Kidney (tissue), 14 donors: ENCODE data around the gene PRR5L. TPM values are rescaled to one million over a fixed set of nuclear protein-coding genes. Genes with fewer than 3 reads are reported as not detected.

Experiments used
- DNase-seq, 5 donors: peaks; one replicate each; pipeline ENCODE4 v3.0.0-alpha.2; 2013 to 2020
- FAIRE-seq: peaks from 2 replicates; lab custom pipeline; 2012; peaks lifted over from hg19 to GRCh38; lab: Jason Lieb, UNC
- H3K27ac ChIP-seq, 2 donors: one replicate each; pipeline ENCODE4 v1.7.0; 2013; ENCODE audit warnings: low read depth in 2 of 2, low read length in 2 of 2, inconsistent platforms in 1 of 2
- H3K27me3 ChIP-seq: one replicate; pipeline ENCODE4 v1.7.1; 2013; ENCODE audit warnings: low read length, inconsistent platforms; ENCODE audit not compliant: control insufficient read depth, insufficient read depth
- H3K36me3 ChIP-seq, 3 donors: one replicate each; pipeline versions ENCODE4 v1.7.0 to v1.7.1; 2013; ENCODE audit warnings: low read length in 3 of 3, control low read depth in 1 of 3, inconsistent platforms in 1 of 3; ENCODE audit not compliant: insufficient read depth in 3 of 3, control insufficient read depth in 2 of 3
- H3K4me1 ChIP-seq, 3 donors: one replicate each; pipeline versions ENCODE4 v1.7.0 to v1.7.1; 2013; ENCODE audit warnings: low read length in 3 of 3, inconsistent platforms in 1 of 3, low read depth in 1 of 3; ENCODE audit not compliant: control insufficient read depth in 2 of 3, insufficient read depth in 2 of 3
- H3K4me3 ChIP-seq, 3 donors: one replicate each; pipeline versions ENCODE4 v1.7.0 to v1.8.1; 2013; ENCODE audit warnings: low read length in 3 of 3, control low read depth in 1 of 3, inconsistent platforms in 1 of 3
- H3K9ac ChIP-seq, 3 donors: one replicate each; pipeline versions ENCODE4 v1.7.0 to v1.7.1; 2013; ENCODE audit warnings: low read length in 3 of 3, control low read depth in 1 of 3, inconsistent platforms in 1 of 3
- H3K9me3 ChIP-seq, 3 donors: one replicate each; pipeline versions ENCODE4 v1.7.0 to v1.7.1; 2013; ENCODE audit warnings: low read length in 3 of 3, control low read depth in 1 of 3, inconsistent platforms in 1 of 3; ENCODE audit not compliant: control insufficient read depth in 2 of 3, insufficient read depth in 1 of 3
- intact Hi-C: fragments of 100-400 bp; cut with DNase I; formaldehyde crosslinking; loops from one replicate; pipeline ENCODE4 v1.11.1; 2022
- polyA plus RNA-seq: library from polyadenylated mRNA; stranded (reverse); fragments of 350-450 nt; fragmentation: Illumina TruSeq; extraction: RNeasy Lipid Tissue Mini Kit (QIAGEN cat#74804); gene quantifications from one replicate; pipeline ENCODE4 v1.2.3, GENCODE V29; 2014; ENCODE audit warnings: low read depth, low replicate concordance; ENCODE audit not compliant: insufficient read depth
- total RNA-seq: library from RNA; stranded (reverse); fragmentation: NEBNext Ultra II Directional; extraction: Animal tissue kit (Norgen Biotek cat#: 25700); gene quantifications from one replicate; pipeline ENCODE4 v1.2.1, GENCODE V29; 2021
- TF ChIP-seq, protein P1 (sequence below): IDR thresholded peaks from 3 replicates; pipeline ENCODE4 v1.5.1; 2012; ENCODE audit warnings: mild to moderate bottlenecking, moderate library complexity, borderline replicate concordance; ENCODE audit not compliant: insufficient read depth; ENCODE audit errors: extremely low read depth
- donor health status: control.
- donor health status: control.
- donor health status: control.
- donor health status: control.
- donor health status: control.
- donor health status: DM: yes; HTN: yes; CAD: no.
- donor health status: Normal renal cell carcinoma (clear cell type).

PRR5L gene
- total and polyA plus RNA-seq, 2 donors from 2014 or later, result 6.3 to 17.5 TPM

DNA sequence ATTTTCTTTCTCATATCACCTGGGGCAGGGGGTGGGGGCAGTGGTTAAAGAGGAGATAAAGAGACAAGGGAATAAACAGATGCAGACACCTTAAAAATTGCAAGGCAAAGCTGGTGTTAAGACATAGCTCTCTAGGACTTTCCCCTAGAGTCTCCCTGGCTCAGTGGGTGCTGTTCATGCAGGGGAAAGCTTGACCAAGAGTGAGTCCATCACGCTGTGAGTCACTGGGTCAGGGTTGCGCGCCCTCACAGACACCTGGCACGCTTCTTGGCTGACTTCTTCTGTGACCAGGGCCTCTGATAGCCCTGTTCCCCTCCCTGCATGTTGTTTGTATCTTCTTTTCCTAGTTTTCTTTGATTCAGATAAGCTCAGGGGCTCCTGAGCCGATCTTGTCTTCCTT, 38.7 kb upstream of the PRR5L start:
- intact Hi-C loops, result no loop called here
- TF ChIP-seq, protein P1, sequence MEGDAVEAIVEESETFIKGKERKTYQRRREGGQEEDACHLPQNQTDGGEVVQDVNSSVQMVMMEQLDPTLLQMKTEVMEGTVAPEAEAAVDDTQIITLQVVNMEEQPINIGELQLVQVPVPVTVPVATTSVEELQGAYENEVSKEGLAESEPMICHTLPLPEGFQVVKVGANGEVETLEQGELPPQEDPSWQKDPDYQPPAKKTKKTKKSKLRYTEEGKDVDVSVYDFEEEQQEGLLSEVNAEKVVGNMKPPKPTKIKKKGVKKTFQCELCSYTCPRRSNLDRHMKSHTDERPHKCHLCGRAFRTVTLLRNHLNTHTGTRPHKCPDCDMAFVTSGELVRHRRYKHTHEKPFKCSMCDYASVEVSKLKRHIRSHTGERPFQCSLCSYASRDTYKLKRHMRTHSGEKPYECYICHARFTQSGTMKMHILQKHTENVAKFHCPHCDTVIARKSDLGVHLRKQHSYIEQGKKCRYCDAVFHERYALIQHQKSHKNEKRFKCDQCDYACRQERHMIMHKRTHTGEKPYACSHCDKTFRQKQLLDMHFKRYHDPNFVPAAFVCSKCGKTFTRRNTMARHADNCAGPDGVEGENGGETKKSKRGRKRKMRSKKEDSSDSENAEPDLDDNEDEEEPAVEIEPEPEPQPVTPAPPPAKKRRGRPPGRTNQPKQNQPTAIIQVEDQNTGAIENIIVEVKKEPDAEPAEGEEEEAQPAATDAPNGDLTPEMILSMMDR, result no peak

DNA sequence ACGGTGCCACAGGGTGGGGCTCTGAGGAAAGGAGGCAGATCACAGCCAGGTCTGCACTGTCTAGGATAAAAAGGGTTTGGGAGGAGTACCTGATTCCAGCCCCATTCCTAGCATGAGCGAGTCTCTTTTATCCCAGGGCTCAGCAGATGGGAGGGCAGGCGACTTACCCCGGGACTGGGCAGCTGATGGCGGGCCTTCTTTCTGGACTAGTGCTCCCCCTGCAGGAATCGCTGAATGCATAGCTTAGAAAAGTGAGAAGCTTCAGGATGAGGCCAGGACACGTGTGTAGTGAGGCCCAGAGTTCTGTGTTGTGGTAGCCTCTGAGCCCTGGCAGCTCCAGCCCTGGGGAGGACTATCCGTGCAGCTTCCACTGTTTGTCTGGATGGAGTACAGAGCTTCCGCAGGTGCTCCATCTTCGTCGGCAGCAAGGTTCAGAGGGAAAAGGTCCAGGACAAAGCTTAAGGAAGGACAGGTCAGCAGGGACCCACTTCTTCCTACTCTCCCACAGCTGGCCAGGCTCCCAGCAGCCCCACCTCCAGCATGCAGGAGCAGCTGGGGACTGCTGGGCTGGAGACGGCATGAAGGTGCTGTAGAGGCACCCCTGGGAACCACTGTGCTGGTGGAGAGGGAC, 37.2 kb upstream of the PRR5L start:
- H3K27ac ChIP-seq, result no peak overlapping the region
- no peak overlapping the region for H3K4me3 ChIP-seq
- FAIRE-seq (no peak), DNase-seq (peak in 4 of 5 donors; percentile 77 to 83 (median 80))
- H3K4me1 ChIP-seq, result peaks cover 0 to 4% (median 0%) of the 10 kb centered on the region in 3 donors
- H3K9me3 ChIP-seq, result peaks cover 0 to 5% (median 0%) of the 10 kb centered on the region in 3 donors
- TF ChIP-seq, protein P1, result peak; percentile 65
- intact Hi-C loops, result no loop called here
- H3K36me3 ChIP-seq, result no peaks in the 10 kb centered on the region
- H3K27me3 ChIP-seq, result no peaks in the 10 kb centered on the region
- H3K9ac ChIP-seq, result no peak overlapping the region

More for the DNA sequence above, 38.7 kb upstream of the PRR5L start:
- DNase-seq (no peak), FAIRE-seq (no peak)
- no peaks in the 10 kb centered on the region for H3K27me3 ChIP-seq
- H3K9me3 ChIP-seq, result peaks cover 0 to 5% (median 0%) of the 10 kb centered on the region in 3 donors
- H3K4me1 ChIP-seq, result peaks cover 0 to 4% (median 0%) of the 10 kb centered on the region in 3 donors
- H3K36me3 ChIP-seq, result no peaks in the 10 kb centered on the region
- no peak overlapping the region for H3K9ac ChIP-seq
- no peak overlapping the region for H3K27ac ChIP-seq
- H3K4me3 ChIP-seq, result no peak overlapping the region

DNA sequence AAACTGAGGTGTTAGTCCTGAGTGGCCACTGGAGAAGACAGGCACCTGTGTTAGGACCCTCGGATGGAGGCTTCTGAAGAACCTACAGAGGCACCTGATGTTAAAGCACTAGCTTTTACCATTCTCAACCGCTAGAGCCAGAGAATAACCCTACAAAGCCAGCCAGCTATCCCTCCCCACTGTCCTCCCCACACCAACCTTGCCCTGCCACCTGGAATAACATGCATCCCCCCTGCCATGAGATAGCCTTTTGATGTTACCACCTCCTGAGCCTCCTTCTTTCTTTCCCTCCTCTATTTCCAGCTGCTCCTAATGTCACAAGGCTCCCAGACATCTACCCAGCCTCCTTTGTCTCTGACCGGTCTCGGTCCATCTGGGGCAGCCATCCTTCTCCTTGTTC, 35.0 kb upstream of the PRR5L start:
- intact Hi-C loops, result no loop called here
- TF ChIP-seq, protein P1, result no peak
- Histone ChIP-seq H3K4me3 (no peak overlapping the region), H3K36me3 (no peaks in the 10 kb centered on the region), H3K4me1 (peaks cover 0 to 4% (median 0%) of the 10 kb centered on the region in 3 donors), H3K27me3 (no peaks in the 10 kb centered on the region), H3K9me3 (peaks cover 0 to 4% (median 0%) of the 10 kb centered on the region in 3 donors), H3K9ac (no peak overlapping the region), H3K27ac (no peak overlapping the region)
- DNase-seq (no peak), FAIRE-seq (no peak)
